SK-N-SH treated with all-trans-retinoic acid at 6 μM for 48 hours (cell line): ENCODE data around the gene PRPF38A.

ENCODE experiments used
- ATAC-seq: fragments of 200-7000 bp; cut with Tn5 transposase; 3 replicates; pipeline ENCODE4 v1.9.1; 2020; ENCODE audit warnings: mild to moderate bottlenecking, moderate library complexity
- CSDC2 ChIP-seq: fragments of 250-450 bp; sonication (Bioruptor Pico); IDR thresholded peaks from 2 replicates; pipeline ENCODE4 v1.5.0; 2020; ENCODE audit warnings: mild to moderate bottlenecking, moderate library complexity
- GLIS3 ChIP-seq: fragments of 250-450 bp; sonication (Bioruptor Pico); IDR thresholded peaks from 2 replicates; pipeline ENCODE4 v1.5.0; 2020; ENCODE audit warnings: mild to moderate bottlenecking, moderate library complexity
- ISL1 ChIP-seq: fragments of 250-450 bp; sonication (Bioruptor Pico); IDR thresholded peaks from 2 replicates; pipeline ENCODE4 v2.1.2; 2022; ENCODE audit warnings: mild to moderate bottlenecking, moderate library complexity
- OSR1 ChIP-seq: fragments of 250-450 bp; sonication (Bioruptor Pico); IDR thresholded peaks from 2 replicates; pipeline ENCODE4 v1.8.0; 2022; ENCODE audit warnings: moderate library complexity, mild to moderate bottlenecking, inconsistent platforms
- PPARA ChIP-seq: fragments of 250-450 bp; sonication (Bioruptor Pico); IDR thresholded peaks from 2 replicates; pipeline ENCODE4 v1.5.0; 2020; ENCODE audit warnings: mild to moderate bottlenecking, borderline replicate concordance
- SNAI2 ChIP-seq: fragments of 250-450 bp; sonication (Bioruptor Pico); IDR thresholded peaks from 2 replicates; pipeline ENCODE4 v1.5.0; 2020; ENCODE audit warnings: mild to moderate bottlenecking, moderate library complexity
- TCF4 ChIP-seq: fragments of 250-450 bp; sonication (Bioruptor Pico); IDR thresholded peaks from 2 replicates; pipeline ENCODE4 v1.8.0; 2021; ENCODE audit warnings: mild to moderate bottlenecking, moderate library complexity, borderline replicate concordance
- TOX ChIP-seq: fragments of 250-450 bp; sonication (Bioruptor Pico); IDR thresholded peaks from 2 replicates; pipeline ENCODE4 v1.8.0; 2021; ENCODE audit warnings: mild to moderate bottlenecking, moderate library complexity, borderline replicate concordance
- ZC3H10 ChIP-seq: fragments of 250-450 bp; sonication (Bioruptor Pico); IDR thresholded peaks from 2 replicates; pipeline ENCODE4 v1.5.1; 2021; ENCODE audit warnings: mild to moderate bottlenecking, moderate library complexity
- ZFP30 ChIP-seq: fragments of 450-650 bp; formaldehyde crosslinking; IDR thresholded peaks from 2 replicates; pipeline ENCODE4 v1.5.0; 2022; ENCODE audit warnings: mild to moderate bottlenecking, moderate library complexity
- ZNF565 ChIP-seq: fragments of 450-650 bp; formaldehyde crosslinking; conservative IDR thresholded peaks from 2 replicates; pipeline ENCODE4 v1.5.0; 2020; ENCODE audit warnings: low read depth, mild to moderate bottlenecking, moderate library complexity
- ZNF70 ChIP-seq: fragments of 450-650 bp; formaldehyde crosslinking; IDR thresholded peaks from 2 replicates; pipeline ENCODE4 v1.5.0; 2020; ENCODE audit warnings: mild to moderate bottlenecking, moderate library complexity
- ZNF8 ChIP-seq: fragments of 450-650 bp; formaldehyde crosslinking; IDR thresholded peaks from 2 replicates; pipeline ENCODE4 v1.5.0; 2020; ENCODE audit warnings: mild to moderate bottlenecking, moderate library complexity
- TF ChIP-seq, protein P1 (sequence below): fragments of 250-450 bp; sonication (Bioruptor Pico); IDR thresholded peaks from 2 replicates; pipeline ENCODE4 v1.5.1; 2021; ENCODE audit warnings: mild to moderate bottlenecking, moderate library complexity
- TF ChIP-seq, protein P2 (sequence below): fragments of 250-450 bp; sonication (Bioruptor Pico); IDR thresholded peaks from 2 replicates; pipeline ENCODE4 v1.8.0; 2020; ENCODE audit warnings: mild to moderate bottlenecking, moderate library complexity, borderline replicate concordance
- TF ChIP-seq, protein P3 (sequence below): fragments of 250-450 bp; sonication (Bioruptor Pico); IDR thresholded peaks from 2 replicates; pipeline ENCODE4 v1.5.1; 2020; ENCODE audit warnings: low read depth, mild to moderate bottlenecking, moderate library complexity
- TF ChIP-seq, protein P4 (sequence below): fragments of 250-450 bp; sonication (Bioruptor Pico); IDR thresholded peaks from 2 replicates; pipeline ENCODE4 v1.5.0; 2020; ENCODE audit warnings: mild to moderate bottlenecking, moderate library complexity

PRPF38A gene

DNA sequence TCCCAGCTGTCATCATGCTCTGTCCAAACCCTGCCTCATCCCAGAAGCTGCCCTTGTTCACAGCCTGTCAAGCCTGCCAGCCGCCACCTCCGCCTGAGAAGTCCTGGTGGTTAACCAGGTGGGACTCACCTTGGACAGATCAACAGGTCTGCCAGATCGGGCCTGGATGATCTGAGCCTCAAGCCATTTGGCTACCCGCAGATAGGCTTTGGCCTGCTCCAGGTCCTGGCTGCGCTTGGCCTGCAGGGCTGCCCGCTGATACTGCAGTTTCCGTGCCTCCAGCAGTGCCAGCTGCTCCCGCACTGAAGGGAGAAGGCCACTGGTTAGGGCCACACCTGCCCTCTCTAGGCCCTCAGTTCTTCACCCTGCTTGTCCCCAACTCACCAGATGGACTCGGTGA is 47.0 kb upstream of the PRPF38A start:
- TF ChIP-seq ZC3H10 (CRISPR knock-in tag), result no peak
- TF ChIP-seq, protein P1, sequence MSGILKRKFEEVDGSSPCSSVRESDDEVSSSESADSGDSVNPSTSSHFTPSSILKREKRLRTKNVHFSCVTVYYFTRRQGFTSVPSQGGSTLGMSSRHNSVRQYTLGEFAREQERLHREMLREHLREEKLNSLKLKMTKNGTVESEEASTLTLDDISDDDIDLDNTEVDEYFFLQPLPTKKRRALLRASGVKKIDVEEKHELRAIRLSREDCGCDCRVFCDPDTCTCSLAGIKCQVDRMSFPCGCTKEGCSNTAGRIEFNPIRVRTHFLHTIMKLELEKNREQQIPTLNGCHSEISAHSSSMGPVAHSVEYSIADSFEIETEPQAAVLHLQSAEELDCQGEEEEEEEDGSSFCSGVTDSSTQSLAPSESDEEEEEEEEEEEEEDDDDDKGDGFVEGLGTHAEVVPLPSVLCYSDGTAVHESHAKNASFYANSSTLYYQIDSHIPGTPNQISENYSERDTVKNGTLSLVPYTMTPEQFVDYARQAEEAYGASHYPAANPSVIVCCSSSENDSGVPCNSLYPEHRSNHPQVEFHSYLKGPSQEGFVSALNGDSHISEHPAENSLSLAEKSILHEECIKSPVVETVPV, result no peak
- TF ChIP-seq, protein P2, sequence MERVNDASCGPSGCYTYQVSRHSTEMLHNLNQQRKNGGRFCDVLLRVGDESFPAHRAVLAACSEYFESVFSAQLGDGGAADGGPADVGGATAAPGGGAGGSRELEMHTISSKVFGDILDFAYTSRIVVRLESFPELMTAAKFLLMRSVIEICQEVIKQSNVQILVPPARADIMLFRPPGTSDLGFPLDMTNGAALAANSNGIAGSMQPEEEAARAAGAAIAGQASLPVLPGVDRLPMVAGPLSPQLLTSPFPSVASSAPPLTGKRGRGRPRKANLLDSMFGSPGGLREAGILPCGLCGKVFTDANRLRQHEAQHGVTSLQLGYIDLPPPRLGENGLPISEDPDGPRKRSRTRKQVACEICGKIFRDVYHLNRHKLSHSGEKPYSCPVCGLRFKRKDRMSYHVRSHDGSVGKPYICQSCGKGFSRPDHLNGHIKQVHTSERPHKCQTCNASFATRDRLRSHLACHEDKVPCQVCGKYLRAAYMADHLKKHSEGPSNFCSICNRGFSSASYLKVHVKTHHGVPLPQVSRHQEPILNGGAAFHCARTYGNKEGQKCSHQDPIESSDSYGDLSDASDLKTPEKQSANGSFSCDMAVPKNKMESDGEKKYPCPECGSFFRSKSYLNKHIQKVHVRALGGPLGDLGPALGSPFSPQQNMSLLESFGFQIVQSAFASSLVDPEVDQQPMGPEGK (CRISPR knock-in tag), result no peak
- no peak for TF ChIP-seq GLIS3 (CRISPR knock-in tag)
- TF ChIP-seq TOX (CRISPR knock-in tag), result no peak
- TF ChIP-seq, protein P3, sequence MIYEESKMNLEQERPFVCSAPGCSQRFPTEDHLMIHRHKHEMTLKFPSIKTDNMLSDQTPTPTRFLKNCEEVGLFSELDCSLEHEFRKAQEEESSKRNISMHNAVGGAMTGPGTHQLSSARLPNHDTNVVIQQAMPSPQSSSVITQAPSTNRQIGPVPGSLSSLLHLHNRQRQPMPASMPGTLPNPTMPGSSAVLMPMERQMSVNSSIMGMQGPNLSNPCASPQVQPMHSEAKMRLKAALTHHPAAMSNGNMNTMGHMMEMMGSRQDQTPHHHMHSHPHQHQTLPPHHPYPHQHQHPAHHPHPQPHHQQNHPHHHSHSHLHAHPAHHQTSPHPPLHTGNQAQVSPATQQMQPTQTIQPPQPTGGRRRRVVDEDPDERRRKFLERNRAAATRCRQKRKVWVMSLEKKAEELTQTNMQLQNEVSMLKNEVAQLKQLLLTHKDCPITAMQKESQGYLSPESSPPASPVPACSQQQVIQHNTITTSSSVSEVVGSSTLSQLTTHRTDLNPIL (CRISPR knock-in tag), result no peak
- no peak for TF ChIP-seq TCF4
- TF ChIP-seq SNAI2, result no peak
- no peak for TF ChIP-seq OSR1 (CRISPR knock-in tag)
- no peak for TF ChIP-seq ISL1 (CRISPR knock-in tag)
- no peak for TF ChIP-seq ZNF8 (CRISPR knock-in tag)

DNA sequence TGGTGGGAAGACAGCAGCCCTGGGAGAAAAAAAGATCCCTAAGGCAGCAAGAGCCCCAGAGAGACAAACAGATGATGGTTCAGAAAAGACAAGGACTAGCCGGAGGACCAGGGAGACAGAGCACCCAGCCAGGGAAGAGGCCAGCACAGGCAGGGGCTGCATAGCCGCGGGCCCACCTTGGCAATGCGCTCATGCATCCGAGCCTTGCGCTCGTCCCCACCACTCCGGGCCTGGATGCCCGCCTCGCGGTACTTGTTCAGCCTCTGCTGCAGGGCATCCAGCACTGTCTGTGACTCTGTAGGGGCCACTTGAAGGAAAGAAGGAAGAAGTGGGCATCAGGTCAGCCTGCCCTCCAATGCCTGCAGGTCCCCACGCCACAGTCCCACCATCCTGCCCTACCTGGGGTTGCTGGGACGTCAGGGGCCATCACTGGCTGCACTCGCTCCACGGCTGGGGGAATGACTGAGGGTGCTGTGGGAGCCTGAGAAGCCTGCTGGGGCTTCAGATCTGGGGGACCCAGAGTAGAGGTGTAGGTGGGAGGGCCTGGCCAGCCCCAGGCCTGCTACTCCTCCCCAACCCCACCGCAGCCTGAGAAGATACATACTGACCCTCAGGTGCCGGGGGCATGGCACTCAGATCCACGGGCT is 45.4 kb upstream of the PRPF38A start:
- no peak for TF ChIP-seq PPARA
- TF ChIP-seq, protein P3 (CRISPR knock-in tag), result no peak
- TF ChIP-seq, protein P2 (CRISPR knock-in tag), result no peak
- no peak for TF ChIP-seq ZNF70 (CRISPR knock-in tag)
- TF ChIP-seq SNAI2, result no peak
- TF ChIP-seq CSDC2 (CRISPR knock-in tag), result no peak
- no peak for TF ChIP-seq GLIS3 (CRISPR knock-in tag)
- TF ChIP-seq ISL1 (CRISPR knock-in tag), result no peak
- no peak for TF ChIP-seq ZFP30 (CRISPR knock-in tag)
- TF ChIP-seq ZNF8 (CRISPR knock-in tag), result no peak
- TF ChIP-seq, protein P4, sequence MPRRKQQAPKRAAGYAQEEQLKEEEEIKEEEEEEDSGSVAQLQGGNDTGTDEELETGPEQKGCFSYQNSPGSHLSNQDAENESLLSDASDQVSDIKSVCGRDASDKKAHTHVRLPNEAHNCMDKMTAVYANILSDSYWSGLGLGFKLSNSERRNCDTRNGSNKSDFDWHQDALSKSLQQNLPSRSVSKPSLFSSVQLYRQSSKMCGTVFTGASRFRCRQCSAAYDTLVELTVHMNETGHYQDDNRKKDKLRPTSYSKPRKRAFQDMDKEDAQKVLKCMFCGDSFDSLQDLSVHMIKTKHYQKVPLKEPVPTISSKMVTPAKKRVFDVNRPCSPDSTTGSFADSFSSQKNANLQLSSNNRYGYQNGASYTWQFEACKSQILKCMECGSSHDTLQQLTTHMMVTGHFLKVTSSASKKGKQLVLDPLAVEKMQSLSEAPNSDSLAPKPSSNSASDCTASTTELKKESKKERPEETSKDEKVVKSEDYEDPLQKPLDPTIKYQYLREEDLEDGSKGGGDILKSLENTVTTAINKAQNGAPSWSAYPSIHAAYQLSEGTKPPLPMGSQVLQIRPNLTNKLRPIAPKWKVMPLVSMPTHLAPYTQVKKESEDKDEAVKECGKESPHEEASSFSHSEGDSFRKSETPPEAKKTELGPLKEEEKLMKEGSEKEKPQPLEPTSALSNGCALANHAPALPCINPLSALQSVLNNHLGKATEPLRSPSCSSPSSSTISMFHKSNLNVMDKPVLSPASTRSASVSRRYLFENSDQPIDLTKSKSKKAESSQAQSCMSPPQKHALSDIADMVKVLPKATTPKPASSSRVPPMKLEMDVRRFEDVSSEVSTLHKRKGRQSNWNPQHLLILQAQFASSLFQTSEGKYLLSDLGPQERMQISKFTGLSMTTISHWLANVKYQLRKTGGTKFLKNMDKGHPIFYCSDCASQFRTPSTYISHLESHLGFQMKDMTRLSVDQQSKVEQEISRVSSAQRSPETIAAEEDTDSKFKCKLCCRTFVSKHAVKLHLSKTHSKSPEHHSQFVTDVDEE (CRISPR knock-in tag), result no peak
- TF ChIP-seq ZC3H10 (CRISPR knock-in tag), result no peak
- no peak for TF ChIP-seq TOX (CRISPR knock-in tag)
- TF ChIP-seq ZNF565 (CRISPR knock-in tag), result no peak
- ATAC-seq, result no peak

More for the DNA sequence above, 47.0 kb upstream of the PRPF38A start:
- no peak for ATAC-seq
